ENCODE data around the gene CKMT2.
A peak's percentile ranks its signal among the peaks of the same experiment; 100 is the strongest.

Gene CKMT2

DNA sequence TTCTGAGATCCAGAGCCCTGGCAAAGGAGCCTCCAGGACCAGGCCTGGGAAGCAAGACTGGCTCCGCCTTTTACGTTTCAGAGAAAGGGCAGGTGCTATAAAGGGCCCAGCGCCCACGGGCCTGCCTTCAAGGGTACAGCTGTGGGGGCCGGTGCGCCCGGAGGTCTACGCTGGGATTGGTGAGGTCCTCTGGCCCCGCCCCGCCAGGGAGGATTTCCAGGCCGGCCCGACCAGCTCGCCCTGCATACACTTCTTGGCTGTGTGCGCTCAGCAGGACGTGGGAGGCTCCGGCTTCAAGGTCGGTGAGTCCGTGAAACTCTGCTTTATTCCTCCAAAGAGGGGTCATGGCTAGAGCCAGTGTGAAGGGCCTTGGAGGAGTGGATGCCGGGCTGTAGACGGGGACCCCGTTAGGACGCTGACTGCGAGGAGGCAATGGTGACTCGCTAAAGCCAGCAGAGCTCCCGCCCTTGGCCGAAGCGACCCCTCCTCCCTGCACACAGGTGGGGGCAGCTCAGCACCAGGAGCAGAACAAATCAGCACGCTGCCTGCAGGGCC is at the start of gene CKMT2:
CKMT2 (plus strand) TSS at position 243 of the 555 bp plus-strand sequence. CDS start 17,811 bp downstream, outside the sequence.
- no peak for DNase-seq (ENCODE audit: low spot score)
- no peak for FAIRE-seq

DNA sequence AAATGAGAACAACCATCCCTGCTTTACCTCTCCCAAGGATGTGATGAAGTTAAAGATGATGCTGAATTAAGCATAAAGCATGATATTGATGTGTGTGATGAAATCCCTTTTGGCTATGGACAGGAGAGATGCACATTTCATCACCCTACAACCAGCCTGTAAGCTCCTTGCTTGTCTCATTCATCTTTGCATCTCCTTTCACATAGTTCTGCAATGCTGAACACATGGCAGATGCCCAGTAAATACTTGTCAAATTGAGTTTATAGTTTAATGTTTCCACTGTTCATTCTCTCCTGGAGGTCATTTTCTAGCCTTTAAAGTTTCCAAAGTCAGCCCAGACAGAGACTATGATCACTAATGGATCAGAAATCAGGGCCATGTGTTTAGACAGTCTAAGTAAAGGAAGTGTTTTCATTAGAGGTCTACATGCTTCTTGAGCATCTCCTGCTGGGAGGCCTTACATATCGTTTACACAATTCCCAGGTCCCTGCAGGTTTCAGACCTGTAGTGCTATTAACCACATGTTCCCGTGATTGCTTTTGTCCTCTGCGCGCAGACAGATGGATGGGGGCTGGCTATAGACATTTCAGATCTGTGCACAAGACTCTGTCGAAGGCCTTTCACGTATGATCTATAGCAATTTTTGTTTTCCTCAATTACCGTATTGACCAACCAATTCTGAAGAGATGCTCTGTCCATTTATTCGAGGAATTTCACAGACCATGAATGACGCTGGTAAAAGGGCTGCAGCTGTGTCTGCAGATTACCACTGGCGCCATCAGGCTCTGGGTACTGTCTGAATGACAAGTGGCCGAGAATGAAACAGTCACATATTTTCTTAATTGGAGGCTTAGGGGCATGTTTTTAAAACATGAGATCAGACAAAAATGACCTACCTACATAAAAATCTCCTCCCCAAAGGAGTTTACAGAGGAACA is 49.0 kb upstream of the CKMT2 start:
- no peak for DNase-seq (ENCODE audit: low spot score)
- no peak for FAIRE-seq

DNA sequence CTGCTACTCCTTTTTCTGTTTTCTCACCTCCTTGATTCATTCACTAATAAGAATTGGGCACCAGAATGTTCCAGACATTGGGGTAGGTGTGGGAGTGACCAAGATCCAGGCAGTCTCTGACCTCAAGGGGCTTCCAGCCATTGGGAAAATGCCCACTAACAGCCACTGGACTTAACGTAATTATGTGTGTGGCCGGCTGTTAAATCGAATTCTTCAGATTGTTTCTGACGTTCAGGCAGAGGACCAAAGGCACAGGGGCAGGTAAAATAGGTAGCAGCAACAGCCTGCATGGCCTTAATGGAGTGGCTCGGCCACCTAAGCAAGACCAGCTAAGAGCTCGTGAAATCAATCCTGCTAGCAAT is 48.4 kb upstream of the CKMT2 start:
- FAIRE-seq (no peak), DNase-seq (ENCODE audit: low spot score) (no peak)

DNA sequence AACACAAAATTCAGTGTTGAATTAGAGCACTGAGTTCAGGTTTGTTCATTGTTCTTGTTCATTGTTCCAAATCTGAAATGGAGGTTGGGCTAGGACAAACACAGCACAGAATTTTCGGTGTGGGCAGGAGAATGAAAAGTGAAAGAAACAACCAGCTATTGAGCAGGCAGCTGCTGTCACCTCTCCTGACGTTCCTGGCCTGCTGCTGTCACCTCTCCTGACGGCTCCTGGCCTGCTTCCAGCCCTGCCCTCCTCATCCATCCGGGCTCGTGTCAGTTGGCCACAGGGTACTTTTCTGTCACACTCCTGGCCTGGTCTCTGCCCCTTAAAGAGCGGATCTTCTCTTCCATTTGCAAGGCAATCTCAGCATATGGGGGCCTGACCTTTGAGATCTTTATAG is 45.2 kb upstream of the CKMT2 start:
- FAIRE-seq (no peak), DNase-seq (ENCODE audit: low spot score) (no peak)

DNA sequence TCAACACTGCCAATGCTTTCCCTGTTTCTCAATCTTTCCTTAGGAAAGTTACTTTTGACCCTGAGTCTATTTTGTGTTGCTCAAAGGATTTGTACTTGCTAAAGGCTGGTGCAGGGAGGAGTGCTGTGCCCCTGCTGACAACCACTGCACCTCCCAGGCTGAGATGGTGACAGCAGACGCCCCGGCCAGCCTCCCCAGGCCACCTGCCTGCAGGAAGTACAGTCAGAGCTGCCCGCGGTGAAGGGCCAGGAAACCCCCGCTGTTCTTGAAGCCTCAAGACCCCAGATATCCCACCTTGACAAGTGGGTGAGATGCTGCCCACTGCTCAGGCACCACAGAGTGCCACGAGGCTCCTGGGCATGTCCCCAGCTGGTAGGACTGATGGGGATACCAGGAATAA is 44.2 kb upstream of the CKMT2 start:
- no peak for FAIRE-seq
- no peak for DNase-seq (ENCODE audit: low spot score)

DNA sequence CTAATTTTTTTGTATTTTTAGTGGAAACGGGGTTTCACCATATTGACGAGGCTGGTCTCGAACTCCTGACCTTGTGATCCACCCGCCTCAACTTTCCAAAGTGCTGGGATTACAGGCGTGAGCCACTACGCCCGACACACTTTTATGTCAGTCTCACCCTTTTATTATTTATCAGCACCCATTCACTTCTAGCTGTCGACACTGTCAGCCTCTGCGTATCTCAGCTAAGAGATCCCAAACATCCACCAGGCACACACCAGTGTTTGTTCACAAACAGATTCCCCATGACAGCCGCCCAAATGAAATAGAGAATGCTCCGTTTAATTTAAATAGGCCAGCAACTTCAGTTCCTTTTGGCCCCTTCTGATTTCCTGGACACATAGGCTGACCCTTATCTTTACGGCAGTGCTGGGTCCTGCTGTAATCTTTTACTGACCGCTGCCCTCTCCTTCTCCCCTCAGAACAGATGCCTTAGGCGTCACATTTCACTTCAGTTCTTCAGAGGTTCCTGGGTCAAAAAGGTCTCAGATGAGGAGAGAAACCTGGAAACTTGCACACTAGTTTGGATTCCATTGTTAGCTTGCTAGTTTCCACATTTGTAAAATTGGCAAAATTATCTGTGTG is 43.1 kb upstream of the CKMT2 start:
- DNase-seq (ENCODE audit: low spot score) (no peak), FAIRE-seq (no peak)

DNA sequence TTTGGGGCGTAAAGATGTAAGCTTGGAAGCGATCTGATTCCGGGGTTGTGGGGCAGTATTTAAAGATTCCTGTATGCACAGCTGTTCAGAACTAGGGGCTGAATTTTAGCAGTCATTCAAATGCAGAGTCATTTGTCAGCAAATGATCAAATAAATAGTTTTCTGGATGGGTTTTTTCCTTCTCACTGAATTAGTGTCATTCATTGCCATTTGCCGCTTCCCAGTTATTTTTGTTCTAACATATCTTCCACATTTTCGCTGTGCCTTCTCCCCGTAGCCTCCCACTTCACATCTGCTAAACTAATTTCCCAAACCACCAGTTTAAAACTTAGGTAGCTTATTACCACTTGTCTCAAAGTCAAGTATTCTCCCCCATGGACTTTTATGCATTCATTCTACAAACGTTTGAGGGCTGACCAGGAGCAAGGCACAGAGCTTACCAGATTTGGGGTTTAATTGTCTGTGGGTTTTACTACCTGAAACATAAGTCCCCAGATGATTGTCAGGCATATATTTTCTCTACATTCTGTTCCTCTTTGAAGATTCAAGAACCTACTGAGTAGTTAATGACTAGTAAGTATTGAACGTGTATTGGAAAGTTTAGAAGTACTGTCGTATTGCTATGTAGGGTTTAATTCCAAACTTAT is 41.3 kb upstream of the CKMT2 start:
- no peak for DNase-seq (ENCODE audit: low spot score)
- FAIRE-seq: no peak

DNA sequence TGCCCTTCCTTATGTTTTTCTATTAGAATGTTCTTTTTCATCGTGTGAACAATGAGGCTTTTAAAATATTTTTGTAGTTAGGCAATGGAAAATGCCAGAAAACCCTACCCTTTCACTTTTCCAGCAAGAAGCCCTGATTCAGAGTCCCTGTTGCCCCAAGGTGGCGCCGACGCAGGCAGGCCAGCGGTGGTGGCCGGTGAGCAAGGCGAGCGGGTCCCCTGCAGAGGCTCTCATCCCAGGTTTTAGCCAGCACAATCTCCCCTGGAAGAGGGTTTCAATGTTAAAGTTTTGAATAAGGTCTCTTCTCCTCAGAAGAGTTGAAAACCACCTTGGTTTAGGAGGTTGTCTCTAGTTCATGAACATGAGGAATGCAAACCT is 40.8 kb upstream of the CKMT2 start:
- no peak for FAIRE-seq
- DNase-seq (ENCODE audit: low spot score): no peak

DNA sequence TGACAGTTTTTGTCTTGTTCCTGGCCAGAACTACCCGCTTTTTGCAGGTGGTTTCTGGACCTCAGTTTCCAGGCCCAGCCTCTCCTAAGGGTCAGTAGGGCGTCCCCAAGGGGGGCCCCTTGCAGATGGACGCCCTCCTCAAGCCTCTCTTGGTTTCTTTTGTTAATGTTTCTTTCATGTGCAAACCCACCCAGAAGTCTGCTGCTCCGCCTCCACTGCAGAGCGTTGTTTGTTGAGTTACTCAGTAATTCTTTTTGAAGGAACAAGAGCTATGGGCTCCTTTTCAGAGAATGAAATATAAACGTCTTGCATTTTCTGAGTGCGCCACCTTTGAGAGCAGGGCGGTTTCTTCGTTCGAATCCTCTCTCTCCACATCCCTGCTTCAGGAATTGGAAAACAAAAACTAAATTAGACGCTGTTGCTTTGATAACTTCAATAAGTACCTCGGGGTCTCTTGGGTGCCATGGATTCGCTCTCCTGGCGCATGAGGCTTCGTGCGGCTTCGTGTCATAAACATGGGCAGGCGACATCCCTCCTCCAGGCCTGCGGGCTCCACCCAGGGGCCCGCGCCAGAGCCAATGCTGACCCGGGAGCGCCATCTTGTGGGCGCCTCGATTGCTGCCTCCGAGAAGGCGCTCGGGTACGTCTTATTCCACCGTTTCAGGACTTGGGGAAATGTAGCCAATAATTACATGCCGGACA is 38.3 kb upstream of the CKMT2 start:
- FAIRE-seq: no peak
- peak; percentile 93 for DNase-seq (ENCODE audit: low spot score)

DNA sequence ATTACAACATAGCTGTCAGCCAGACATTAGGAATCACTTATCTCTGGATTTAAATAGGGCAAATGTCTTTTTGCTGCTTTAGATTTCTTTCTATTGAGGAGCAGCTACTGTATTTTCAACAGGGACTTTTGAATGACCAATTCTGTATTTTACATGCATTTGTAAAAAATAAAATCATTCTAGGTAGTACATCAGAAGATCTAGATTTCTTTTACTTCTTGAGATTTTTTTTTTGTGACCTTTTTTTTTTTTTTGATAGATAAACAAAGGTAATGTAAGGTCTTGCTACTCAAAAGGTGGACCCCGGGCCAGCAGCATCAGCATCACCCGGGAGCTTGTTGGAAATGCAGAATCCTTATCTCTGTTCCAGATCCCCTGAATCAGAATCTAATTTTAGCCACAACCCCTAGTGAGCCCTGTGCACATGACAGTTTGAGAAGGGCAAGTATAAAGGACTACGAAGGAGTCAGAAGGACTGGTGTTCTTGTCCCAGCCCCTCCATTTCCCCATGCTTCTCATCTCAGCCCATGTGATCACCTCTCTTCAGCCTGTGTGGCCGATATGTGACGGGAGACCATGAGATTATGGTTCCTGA is 37.7 kb upstream of the CKMT2 start:
- no peak for DNase-seq (ENCODE audit: low spot score)
- no peak for FAIRE-seq

DNA sequence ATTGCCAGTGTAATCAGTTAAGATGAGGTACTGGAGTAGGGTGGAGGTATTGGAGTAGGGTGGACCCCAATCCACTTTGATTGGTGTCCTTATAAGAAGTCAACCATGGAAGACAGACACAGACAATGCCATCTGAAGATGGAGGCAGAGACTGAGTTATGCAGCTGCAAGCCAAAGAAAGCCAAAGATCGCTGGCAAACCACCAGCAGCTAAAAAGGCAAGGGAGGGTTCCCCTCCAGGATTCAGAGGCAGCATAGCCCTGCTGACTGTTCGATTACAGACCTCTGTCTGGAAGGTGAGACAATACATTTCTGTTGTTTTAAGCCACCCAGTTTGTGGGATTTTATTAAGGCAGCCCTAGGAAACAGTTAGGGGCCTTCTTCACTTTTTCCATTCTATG is 30.5 kb upstream of the CKMT2 start:
- no peak for DNase-seq (ENCODE audit: low spot score)
- no peak for FAIRE-seq

DNA sequence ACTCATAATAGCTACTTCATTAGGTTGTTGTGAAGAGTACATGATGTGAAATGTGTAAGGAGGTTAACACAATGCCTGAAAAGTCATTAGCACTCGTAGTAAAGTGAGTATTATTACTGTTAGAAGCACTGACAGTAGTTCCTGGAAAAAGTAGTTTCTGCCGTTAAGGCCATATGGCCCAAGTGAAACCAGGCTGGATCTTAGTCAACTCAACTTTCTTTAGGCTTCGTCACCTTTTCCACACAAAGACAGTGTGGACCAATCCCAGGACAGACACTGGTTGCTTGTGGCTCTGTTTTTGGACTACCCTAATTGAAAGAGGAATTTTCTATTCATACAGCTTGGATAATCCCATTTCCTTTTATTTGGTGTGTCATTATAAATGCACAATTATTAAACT is 29.4 kb upstream of the CKMT2 start:
- FAIRE-seq (no peak), DNase-seq (ENCODE audit: low spot score) (no peak)

DNA sequence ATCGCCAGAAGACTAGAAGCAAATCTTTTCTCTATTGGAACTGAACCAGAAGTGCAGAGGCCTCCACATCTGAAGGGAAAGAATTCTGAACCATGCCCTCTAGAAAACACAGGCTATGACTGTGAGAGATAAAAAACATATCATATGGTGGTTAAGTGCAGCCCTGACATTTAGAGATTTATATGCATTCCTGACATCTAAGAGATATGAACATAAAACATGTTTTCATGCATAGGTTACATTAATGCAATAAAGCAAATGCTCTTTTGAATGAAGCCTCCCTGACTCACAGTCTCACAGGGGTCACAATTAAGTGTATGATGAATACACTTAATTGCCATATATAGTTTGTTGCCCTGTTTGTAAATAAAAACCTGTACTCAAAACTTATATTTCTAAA is 28.9 kb upstream of the CKMT2 start:
- no peak for DNase-seq (ENCODE audit: low spot score)
- FAIRE-seq: no peak

DNA sequence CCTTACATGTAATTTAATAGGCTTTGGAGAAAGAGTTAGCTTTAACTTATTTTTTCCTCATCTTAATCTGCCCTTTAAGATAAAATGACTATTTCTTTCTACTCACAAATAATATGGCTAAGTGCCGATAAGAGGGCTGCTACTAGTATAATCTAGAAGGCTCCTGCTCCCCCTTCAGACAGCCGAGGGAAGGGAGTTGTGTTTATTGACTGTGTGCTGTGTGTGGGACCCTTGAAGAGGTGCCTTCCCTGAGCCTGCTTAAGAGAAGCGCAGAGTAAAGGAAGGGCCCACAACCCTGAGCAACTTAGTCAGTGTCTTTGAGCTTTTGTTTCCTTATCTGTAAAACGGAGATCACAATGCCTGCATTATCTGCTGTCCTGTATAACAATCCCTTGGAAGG is 28.1 kb upstream of the CKMT2 start:
- no peak for FAIRE-seq
- no peak for DNase-seq (ENCODE audit: low spot score)

DNA sequence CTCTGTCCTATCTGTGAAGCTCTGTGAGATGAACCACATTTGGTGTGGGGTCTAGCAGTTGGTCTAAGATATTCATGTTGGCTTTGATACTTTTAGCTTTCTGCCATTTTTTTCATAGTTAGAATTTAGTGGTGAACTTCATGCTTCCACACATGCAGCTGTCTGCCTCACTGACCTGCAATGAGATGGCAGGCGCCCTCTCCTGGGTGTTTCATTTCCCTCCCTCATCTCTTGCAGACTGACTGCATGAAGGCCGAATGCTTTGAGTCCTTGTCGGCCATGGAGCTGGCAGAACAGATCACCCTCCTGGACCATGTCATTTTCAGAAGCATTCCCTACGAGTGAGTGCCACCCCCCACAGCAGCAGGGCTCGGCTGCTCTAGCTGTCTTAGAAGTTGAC is 26.1 kb upstream of the CKMT2 start:
- DNase-seq (ENCODE audit: low spot score) (no peak), FAIRE-seq (no peak)

DNA sequence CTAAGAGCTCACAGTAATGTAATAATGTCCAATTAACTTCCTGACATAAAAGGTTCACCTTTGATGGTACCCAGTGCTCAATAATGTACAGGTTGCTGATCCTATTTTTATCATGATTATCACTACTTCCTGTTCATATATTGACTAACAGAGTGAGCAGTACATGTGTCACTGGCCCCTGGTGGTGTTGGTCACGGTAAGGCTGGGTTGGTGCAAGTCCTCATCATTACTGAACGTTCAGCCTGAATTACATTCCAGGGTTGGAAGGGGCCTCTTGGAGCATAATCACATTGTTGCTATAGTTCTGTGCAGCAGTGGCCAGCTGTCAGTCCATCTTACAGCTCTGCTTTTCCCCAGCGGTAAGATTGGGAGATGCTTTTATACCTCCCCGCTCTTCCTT is 24.2 kb upstream of the CKMT2 start:
- DNase-seq (ENCODE audit: low spot score): no peak
- FAIRE-seq: no peak

DNA sequence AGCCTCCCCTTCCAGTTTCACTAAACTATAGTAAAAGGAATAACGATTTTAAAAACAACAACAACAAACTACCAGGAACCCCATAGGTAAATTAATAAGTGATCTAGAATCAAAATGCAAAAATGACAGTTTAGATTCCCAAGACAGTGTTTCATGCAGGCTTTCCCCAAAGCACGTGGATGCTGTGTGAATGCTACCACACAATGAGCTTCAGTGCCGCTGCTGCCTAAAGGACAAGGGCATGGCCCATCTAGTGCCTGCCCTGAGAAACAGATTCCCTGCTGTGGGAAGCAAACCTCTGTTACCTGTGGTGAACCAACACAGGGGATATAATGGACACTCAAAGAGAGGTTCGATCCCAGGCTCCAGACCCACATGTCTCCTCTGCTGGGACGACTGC is 23.7 kb upstream of the CKMT2 start:
- FAIRE-seq: no peak
- no peak for DNase-seq (ENCODE audit: low spot score)

DNA sequence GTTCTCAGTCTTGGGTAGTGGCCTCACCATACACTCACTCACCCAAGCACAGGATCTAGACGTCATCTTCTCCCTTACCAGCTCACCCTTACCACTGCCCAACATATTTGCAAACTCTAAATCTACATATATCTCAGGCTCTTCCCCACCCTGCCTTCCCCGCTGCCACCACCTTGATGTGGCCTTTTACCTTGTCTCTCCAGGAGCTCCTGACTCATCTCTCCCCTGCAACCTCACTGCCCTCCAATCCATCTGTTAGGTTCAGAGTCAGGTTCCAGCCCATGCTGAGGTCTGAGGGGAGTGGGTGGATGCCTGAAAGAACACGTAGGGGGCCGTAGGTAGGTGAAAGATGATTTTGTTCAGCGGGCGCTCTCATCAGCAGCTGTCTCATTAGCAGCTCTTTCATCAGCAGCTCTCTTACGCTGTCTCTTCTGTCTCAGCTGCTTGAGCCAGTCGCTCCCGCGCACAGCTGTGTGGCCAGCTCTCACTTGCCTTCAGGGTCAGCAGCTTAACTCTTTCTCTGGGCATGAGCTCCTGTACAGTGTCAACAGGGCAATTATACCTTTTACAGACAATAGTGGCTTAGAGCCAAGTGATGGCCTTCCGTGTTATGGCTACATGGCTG is 23.1 kb upstream of the CKMT2 start:
- DNase-seq (ENCODE audit: low spot score) (no peak), FAIRE-seq (no peak)

DNA sequence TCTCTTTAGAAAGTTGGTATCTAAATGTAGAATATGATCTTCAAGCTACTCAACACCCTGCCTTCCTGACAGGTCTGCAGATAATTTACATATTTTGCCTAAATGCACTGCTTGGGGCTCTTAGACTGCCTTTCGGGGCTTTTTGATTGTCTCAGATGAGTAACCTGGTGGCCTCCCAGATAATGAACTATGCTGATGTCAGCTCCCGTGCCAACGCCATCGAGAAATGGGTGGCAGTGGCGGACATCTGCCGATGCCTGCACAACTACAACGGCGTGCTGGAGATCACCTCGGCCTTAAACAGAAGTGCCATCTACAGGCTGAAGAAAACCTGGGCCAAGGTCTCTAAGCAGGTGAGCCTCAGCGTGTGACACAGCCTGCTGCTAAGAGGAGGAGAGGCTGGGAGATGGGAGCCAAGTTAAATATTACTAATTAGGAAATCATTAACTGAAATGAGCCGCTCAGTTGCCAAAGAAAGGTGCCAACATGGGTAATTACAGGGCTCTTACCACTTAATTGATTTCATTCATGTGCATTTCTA is 20.8 kb upstream of the CKMT2 start:
- no peak for FAIRE-seq
- no peak for DNase-seq (ENCODE audit: low spot score)

DNA sequence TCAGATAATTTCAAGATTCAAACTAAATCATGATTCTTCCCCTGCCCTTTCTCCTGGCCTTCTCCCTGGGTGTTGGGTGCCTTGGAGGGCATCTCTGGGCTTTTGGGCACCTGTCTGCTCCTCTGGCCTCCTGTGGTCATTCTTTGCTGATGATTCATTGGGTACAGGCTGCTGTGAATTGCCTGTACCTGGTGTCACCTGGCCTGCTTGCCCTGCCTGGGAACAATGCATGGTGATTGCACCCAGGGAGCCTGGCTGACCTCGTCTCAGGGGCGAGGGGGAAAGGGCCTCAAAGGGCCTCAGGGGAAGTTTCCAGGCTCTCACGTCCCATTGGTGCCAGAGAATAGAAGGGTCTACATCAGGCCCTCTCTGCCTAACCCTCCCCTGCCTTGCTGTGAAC is 20.1 kb upstream of the CKMT2 start:
- FAIRE-seq: no peak

DNA sequence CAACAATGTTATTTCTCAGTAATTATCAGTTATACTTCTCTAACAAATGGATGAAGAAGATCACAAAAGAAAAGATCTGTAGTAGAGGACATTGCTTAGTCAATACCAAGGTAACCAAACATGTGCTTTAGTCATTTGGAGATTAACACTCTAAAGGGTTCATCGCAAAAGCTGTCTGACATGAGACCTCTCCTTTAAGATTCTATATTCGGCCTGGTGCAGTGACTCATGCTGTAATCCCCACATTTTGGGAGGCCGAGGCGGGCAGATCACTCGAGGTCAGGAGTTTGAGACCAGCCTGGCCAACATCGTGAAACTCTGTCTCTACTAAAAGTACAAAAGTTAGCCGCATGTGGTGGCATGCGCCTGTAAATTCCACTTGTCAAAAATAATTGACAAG is 18.3 kb upstream of the CKMT2 start:
- DNase-seq (ENCODE audit: low spot score): no peak
- no peak for FAIRE-seq

More for the DNA sequence above, 20.1 kb upstream of the CKMT2 start:
- no peak for DNase-seq (ENCODE audit: low spot score)
